HCT116 (cell line): ENCODE measurements around the gene SIAH2.

Experiments used
- CTCF ChIP-seq, 3 experiments: fragments of 200-600 bp in 1 of 3; sonication (generic) in 1 of 3; IDR thresholded peaks in 2 of 3; conservative IDR thresholded peaks in 1 of 3; 2 replicates each; pipeline ENCODE4 v1.5.1; 2012 to 2017; ENCODE audit warnings: low read depth in 2 of 3, low read length in 2 of 3, antibody characterized with exemption in 1 of 3, borderline replicate concordance in 1 of 3, control low read depth in 1 of 3, mild to moderate bottlenecking in 1 of 3, mixed read lengths in 1 of 3, mixed run types in 1 of 3, moderate library complexity in 1 of 3; ENCODE audit not compliant: insufficient read depth in 1 of 3
- EZH2 ChIP-seq: fragments of 200-600 bp; sonication (generic); IDR thresholded peaks from 2 replicates; pipeline ENCODE4 v1.6.1; 2017; ENCODE audit warnings: antibody characterized with exemption, mixed run types
- EZH2phosphoT487 ChIP-seq: fragments of 200-600 bp; IDR thresholded peaks from 2 replicates; pipeline ENCODE4 v1.6.1; 2018; ENCODE audit warnings: antibody characterized with exemption, borderline replicate concordance
- POLR2A ChIP-seq: IDR thresholded peaks from 2 replicates; pipeline ENCODE4 v1.7.0; 2011; ENCODE audit warnings: borderline replicate concordance; ENCODE audit not compliant: insufficient read depth, insufficient read length; ENCODE audit errors: extremely low read depth
- POLR2AphosphoS5 ChIP-seq: IDR thresholded peaks from 2 replicates; pipeline ENCODE4 v1.6.1; 2011; ENCODE audit warnings: mild to moderate bottlenecking, low read depth, low read length, moderate library complexity
- SIN3A ChIP-seq: IDR thresholded peaks from 2 replicates; pipeline ENCODE4 v1.6.1; 2012; ENCODE audit warnings: low read depth
- YY1 ChIP-seq: IDR thresholded peaks from 2 replicates; pipeline ENCODE4 v1.6.1; 2011; ENCODE audit warnings: low read length, low read depth, moderate library complexity, mild to moderate bottlenecking; ENCODE audit not compliant: insufficient replicate concordance; ENCODE audit errors: extremely low read depth
- TF ChIP-seq, protein P1 (sequence below): IDR thresholded peaks from 2 replicates; pipeline ENCODE4 v1.6.1; 2011; ENCODE audit warnings: mild to moderate bottlenecking, low read length, moderate library complexity; ENCODE audit not compliant: insufficient replicate concordance; ENCODE audit errors: extremely low read depth

DNA sequence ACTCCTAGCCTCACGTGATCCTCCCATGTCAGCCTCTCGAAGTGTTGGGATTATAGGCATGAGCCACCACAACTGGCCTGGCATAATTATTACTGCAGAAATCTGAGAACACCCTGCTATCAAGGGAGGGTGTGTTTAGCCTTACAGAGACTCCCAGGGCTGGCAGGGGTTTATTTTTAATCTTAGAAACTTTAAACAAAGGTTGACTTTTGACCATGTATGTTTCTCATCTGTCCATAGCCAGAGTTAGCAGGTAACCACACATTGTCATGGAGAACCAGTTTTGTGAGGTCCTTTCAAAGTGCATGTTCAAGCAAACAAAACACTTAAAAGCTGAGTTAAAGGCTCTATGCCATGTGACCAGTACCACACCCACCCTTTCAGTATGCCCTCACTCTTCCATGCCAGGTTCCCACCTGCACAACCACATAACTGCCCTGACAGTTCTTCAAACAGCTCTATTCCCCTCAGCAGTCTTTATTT is 11.1 kb downstream of the SIAH2 start:
- no peak for TF ChIP-seq POLR2A
- no peak for TF ChIP-seq CTCF (IDR thresholded peaks at IDR 0.05 in 2 of 3, conservative IDR thresholded peaks at IDR 0.05 in 1 of 3; ENCODE audit: borderline replicate concordance in 1 of 3, insufficient read depth in 1 of 3, low read depth in 2 of 3, low read length in 2 of 3)
- TF ChIP-seq SIN3A: no peak
- TF ChIP-seq POLR2AphosphoS5: no peak
- TF ChIP-seq EZH2: no peak
- TF ChIP-seq EZH2phosphoT487: no peak
- TF ChIP-seq, protein P1, sequence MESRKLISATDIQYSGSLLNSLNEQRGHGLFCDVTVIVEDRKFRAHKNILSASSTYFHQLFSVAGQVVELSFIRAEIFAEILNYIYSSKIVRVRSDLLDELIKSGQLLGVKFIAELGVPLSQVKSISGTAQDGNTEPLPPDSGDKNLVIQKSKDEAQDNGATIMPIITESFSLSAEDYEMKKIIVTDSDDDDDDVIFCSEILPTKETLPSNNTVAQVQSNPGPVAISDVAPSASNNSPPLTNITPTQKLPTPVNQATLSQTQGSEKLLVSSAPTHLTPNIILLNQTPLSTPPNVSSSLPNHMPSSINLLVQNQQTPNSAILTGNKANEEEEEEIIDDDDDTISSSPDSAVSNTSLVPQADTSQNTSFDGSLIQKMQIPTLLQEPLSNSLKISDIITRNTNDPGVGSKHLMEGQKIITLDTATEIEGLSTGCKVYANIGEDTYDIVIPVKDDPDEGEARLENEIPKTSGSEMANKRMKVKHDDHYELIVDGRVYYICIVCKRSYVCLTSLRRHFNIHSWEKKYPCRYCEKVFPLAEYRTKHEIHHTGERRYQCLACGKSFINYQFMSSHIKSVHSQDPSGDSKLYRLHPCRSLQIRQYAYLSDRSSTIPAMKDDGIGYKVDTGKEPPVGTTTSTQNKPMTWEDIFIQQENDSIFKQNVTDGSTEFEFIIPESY: no peak
- TF ChIP-seq YY1: no peak
